ENCODE measurements around the gene RPL3.

The RPL3 gene

DNA sequence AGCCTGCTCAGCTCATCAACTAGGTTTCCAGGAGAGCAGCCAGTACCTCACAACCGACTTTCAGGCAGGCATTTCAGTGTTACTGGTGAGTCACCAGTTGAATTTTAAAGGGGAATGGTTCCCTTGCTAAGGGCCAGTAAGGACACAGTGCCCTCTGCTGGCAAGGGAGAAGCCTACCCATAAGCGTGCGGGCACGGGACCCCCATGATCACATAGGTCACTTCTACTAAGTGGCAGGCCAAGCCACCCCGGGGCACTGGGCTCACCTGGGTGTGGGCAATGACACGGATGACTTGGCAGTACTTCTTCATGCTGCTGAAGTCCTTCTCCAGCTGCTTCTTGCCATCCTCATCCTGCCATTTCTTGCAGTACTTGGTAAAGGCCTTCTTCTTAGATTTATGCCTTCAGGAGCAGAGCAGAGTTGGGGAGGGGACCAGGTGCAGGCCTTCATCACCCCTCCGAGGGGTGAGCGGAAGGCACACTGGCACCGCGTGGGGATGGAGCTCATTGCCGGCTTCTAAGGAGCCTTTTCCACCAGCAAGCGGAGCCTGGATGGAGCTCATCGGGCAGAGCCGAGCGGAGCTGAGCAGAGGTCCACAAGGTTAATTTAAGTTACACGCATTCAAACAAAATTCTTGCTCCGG is 2.9 kb downstream of the RPL3 start:
- FAIRE-seq: no peak

DNA sequence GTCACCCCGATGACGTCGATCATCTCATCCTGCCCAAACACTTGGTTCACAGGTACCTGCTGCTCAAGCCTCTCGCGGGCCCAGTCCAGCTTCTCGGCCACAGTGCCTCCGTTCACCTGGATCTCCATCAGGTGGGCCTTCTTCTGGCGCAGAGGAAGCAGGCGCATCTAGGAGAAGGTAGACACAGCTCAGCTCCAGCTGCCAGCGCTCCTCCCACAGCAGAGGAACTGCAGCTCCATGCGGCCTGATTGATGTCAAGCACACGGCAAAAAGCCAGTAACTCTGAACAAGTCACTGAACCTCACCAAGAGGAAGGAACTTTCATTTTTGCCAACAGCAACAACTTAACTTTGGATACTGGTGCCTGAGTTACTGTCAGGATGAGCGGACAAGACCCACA is 4.0 kb downstream of the RPL3 start:
- no peak for FAIRE-seq

DNA sequence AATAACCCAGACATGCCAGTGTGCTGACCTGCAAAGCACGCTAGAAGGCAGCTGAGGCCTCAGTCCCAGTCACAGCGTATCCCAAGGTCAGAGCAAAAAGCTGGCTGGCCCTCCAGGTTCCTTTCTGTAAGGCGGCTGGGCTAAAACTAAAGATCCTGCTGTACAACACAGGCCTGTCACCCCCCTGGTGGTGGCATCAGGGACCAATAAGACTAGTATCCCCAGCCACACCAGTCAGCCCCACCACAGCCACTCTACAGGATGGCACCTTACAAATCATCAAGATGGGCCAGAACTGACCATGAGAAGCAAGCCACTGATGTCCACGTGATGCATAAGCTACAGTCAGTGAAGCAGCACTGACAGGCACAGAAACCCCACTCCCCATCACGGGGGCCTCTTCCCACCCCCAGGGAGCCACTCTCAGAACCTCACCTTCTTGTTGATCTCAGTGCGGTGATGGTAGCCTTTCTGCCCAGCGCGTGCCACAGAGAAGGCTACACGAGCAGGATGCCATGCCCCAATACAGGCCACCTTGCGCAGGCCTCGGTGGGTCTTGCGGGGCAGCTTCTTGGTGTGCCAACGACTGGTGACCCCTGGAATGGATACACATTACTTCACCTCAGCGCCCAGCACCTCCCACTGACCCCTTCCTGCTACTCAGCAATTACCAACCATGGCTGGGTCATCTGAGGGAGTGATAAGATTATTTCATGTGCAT is 5.0 kb downstream of the RPL3 start:
- FAIRE-seq: no peak

DNA sequence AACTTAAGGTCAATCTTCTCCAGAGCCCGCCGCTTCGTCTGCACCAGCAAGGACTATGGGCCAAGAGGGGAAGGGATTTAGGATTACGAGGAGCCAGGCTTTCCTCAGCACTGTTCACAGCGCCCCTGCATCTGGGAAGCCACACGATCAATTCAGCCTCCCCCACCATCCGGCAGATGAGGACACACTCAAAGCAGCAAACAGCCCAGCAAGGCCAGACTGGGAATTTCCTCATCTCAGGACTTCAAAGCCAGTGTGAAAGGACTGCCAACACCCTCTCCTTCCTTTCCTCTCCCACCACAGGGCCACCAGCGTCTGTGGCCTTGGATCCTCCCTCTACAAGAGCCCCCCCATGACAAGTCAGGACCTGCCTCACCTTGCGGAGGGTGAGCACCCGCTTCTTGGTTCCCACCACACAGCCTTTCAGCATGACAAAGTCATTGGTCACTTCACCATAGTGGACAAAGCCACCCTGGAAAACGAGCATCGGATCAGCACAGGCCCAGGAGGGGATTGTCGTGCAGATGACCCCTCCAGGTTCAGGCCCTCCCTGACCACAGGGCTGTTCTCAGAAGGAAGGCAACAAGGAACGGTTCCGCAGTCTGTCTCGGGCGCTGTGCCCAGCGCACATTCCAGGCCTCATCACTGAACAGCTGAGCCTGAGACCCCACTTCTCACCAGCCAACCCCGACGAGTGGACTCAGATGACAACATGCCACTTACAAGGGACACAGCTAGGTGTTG is 6.0 kb downstream of the RPL3 start:
- peak; percentile 36 for FAIRE-seq

DNA sequence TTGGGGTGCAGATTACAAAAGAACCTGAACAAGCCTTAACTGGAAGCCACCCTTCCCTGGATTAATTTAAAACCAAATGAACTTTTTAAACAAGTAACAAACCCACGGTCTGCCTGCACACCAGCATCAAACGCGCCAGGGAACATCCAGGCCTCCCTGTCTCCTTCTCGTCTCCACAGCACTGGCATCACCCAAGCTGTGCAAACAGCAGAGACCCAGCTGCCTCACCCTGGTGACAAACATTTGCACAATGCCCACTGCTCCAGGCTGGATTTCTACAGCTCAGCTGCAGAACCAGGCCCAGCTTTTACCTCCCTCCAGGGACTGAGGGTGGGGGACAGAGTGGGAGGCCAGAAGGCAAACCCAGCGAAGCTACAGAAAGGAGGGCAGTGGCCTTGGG is 7.0 kb downstream of the RPL3 start:
- FAIRE-seq: peak; percentile 74

DNA sequence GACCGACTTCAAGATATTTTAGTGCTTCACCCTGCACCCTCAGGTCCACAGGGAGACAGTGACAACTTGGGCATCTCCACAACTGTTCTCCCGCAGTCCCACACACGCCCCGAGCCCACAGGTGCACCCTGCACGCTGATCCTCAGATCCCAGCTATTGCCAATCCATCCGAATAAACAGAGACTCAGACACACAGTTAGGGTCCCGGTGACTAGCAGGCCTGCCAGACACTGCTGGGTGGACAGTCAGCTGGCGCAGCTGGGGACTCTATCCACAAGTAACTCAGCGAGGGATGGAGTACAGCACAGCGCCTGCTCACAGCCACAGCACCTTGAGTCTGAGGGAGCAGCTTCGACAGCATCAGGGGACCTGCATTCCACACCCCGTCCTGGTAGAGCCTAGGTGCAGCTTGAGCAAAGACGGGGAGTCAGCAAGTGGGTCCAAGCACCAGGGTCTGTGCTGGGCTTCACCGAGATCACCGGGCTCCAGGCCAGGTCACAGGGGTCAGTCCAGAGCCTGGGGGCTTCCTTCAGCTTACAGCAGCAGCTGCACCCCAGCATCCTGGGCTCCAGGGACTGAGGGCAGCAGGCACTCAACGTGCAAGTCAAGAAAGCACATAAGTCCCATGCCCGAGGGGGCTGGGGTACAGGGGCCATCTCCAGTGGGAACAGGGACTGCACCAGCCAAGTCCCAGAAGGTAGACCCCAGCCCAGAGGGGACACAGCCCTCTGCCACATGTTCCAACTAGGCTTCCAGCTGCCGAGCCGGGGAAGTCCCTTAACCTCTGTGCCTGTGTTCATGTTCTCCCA is 7.6 kb downstream of the RPL3 start:
- no peak for FAIRE-seq

DNA sequence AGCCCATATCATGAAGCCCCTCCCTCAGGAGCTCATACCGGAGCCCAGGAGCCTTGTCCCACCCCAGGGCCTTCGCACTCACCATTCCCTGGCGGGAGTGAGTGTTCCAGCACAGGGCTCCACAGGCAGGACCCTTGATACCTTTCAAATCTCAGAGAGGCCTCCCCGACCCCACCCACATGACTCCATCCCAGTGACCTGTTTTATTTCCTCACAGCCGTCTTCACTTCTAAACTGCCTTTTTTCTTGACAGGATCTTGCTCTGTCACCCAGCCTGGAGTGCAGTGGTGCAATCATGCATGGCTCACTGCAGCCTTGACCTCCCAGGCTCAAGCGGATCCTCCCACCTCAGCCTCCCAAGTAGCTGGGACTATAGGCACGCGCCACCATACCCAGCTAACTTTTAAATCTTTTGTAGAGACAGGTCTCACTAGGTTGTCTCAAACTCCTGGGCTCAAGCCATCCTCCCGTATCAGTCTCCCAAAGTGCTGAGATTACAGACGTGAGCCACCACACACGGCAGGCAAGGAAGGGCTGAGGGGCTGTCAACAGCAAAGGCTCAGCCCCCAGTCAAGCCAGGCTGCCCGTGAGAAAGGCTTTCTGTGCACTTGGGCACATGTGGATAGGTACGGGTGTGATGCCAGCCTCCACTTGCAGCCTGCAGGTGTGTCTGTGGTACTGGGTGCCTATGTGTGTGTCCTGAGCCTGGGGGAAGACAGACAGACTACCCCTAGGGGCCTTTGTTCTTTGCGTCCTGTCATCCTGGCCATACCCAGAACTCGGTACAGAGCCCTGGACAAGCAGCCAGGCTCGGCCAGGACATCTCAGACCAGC is 9.3 kb downstream of the RPL3 start:
- peak; percentile 28 for FAIRE-seq

DNA sequence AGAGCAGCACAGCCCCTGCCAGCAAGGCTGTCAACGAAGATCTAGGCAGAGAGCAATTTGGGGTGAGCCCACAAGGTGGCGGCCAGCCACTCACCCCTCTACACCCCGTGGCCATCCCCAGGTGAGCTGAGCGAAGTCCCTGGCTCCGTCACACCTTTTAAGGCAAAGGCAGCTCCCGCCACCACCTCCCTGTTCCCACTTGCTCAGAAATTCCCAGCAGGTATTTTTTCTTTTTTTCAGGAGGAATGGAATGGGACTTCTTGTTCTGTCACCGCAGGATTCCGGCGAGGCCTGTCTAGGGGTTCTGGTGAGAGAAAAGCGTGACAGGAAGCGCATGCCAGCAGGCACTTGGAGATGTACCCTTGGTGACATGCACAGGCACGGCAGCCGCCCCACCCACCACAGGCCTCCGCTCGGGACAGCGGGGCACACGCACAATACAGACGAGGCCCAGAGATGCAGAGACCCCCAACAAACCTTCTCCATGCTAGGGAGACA is 10.0 kb downstream of the RPL3 start:
- no peak for FAIRE-seq

DNA sequence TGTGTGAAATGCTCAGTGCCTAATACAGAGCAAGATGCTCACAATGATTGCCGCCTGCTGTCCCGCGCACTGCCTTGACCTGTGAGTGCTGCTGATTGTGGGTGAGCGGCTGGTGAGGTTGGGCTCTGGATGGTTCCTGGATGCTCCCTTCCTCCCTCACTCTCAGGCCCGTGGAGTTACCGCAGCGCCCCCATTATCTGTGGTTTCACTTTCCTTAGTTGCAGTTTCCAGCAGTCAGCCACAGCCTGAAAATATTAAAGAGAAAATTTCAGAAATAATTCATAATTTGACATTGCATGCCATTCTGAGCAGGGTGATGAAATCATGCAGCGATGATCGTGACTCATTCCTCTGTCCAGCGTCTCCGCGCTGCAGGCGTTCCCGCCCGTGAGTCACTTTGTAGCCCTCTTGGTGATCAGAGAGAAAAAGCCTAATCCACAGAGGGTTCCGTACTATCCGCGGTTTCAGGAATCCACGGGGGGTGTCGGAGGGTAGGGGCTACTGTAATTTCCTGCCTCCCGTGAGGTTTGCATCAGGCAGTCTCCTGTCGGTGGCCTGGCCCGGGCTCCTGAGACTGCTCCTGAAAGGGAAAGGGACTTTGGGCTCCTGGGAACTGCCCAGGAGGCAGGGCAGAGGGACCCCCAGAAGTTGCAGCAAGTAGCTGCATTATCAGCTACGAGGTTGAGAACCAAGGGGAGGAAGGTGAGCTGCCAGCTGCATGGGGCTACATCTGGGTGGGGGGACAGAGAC is 10.6 kb downstream of the RPL3 start:
- peak; percentile 46 for FAIRE-seq

DNA sequence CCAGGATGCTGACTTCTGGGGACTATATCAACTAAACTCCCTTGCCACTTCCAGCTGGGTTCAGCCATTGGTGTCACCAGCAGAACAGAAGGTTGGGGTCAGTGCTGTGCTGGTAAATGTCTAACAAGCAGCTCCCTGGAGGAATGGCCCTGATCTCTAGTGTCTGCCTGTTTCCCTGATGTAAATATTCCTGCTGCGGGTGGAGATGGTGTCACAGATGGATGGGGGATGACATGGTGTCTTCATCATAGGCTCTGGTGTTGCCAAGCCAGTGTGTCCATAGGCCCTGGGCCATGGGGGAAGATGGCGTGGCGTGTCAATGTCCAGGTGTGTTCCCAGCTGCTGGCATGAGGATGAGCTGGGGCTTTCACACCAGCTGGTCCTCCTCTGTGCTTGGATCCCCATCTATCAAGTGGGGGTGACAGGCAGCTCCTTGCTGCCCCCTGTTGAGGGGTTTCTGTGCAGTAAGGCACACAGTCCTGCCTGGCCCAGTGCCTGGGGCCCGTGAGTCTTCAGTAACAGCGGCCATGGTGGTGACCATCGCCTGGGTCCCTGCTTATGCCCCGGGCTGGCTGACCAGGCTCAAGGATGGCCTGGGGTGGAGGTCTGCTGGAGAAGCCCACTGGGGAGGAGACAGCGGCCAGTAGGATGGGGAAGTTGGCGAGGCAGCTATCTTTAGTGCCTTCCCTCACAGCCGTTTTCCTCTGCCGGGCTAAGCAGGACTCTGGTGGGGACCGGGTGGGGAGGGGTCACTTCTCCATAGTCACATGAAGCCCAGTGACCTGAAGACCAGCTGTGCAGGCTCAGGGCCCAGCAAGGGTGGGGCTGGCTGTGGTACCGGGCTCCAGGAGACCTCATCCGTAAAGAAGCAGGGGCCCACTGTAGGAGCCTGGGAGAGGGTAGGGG is 12.7 kb downstream of the RPL3 start:
- FAIRE-seq: no peak

DNA sequence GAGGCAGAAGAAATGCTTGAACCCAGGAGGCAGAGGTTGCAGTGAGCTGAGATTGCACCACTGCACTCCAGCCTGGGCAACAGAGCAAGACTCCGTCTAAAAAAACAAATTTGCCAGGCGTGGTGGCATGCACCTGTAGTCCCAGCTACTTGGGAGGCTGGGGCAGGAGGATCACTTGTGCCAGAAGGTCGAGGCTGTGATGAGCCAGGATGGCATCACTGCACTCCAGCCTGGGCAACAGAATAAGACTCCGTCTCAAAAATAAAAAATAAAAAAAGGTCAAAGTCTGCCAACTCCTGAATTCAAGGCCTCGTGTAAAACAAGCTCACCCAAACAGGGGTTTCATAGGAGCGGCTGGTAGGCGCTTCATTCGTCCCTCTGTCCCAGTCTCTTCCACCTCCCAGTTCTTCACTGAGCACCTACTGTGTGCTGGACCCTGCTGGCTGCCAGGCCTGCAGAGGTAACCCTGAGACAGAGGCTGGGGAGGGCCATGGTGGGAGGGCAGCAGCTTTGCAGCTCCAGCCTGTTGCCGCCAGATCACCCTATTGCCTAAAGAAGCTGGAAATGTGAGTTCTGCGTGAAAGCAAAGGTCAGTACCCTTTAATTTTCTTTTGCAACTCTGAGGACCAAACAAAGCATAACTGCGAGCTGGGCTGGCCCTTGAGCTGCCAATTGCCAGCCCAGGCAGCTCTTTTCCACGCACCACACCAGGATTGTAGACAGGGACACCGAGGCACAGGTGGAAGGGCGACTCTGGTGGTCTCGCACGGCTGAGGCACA is 15.3 kb downstream of the RPL3 start:
- FAIRE-seq: no peak

DNA sequence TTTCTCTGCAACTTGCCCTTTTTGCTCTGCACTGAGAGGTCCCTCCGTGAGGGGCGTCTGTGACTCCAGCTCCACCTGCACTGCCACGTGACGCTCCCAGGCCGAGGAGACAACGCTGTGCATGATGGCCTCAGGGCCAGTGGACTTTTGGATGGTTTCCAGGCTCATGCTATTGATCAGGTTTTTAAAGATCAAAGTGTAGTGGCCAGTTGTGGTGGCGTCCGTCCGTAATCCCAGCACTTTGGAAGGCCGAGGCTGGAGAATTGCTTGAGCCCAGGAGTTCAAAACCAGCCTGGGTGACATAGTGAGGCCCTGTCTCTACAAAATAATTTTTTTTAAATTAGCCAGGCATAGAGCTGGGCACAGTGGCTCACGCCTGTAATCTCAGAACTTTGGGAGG is 16.1 kb downstream of the RPL3 start:
- FAIRE-seq: no peak

DNA sequence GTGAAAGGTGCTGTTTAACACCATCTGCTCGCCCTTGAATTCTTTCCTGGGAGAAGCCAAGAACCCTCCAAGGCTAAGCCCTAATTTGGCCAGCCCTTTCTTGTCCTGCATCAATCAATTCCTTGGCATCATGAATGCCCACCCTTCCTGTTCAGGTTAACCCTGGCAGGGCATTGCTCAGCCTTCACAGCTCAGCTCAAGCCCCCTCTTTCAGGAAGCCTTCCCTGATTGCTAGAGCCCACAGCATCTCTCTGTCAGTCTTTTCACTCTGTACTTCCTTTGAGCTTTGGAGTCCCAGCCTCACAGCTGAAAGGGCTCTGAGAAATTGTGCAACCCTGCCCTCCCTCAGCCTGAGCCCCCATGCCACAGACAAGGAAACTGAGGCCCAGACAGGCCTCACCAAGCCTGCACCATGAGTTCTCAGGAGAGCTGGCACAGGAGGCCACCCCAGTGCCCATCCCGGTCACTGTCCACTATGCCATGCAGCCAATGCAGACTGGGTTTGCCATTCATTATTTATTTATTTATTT is 16.9 kb downstream of the RPL3 start:
- FAIRE-seq: no peak

DNA sequence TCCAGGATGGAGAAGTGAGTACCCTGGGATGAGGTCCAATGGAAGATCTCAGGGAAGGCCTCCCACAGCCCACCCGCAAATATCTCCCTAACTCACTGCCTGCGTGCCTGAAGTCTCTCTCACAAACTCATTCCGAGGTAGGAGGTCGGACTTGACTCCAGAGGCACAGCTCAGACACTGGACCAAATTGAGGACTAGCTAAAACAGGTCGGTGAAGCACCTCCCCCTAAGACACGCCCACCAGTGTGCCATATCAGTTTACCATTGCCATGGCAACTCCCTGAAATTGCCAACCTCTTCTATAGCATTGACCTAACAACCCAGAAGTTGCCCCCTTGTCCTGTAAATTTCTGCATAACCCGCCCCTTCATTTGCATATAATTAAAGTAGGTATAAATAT is 17.5 kb downstream of the RPL3 start:
- peak; percentile 23 for FAIRE-seq

DNA sequence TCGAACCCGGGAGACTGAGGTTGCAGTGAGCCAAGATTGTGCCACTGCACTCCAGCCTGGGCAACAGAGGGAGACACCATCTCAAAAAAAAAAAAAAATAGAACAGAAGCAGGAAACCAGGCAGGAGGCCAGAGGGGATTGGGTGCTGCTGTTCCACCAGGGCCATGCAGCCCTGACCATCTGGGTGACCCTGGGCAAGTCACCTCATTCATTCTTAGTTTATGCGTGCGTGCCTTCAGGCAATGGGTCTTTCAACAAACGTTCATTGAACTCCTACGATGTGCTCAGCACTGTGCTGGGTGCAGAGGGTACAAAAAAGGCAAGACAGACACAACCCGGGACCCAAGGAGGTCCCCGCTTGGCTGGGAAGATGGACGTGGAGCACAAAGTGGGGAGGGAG is 18.3 kb downstream of the RPL3 start:
- FAIRE-seq: no peak

DNA sequence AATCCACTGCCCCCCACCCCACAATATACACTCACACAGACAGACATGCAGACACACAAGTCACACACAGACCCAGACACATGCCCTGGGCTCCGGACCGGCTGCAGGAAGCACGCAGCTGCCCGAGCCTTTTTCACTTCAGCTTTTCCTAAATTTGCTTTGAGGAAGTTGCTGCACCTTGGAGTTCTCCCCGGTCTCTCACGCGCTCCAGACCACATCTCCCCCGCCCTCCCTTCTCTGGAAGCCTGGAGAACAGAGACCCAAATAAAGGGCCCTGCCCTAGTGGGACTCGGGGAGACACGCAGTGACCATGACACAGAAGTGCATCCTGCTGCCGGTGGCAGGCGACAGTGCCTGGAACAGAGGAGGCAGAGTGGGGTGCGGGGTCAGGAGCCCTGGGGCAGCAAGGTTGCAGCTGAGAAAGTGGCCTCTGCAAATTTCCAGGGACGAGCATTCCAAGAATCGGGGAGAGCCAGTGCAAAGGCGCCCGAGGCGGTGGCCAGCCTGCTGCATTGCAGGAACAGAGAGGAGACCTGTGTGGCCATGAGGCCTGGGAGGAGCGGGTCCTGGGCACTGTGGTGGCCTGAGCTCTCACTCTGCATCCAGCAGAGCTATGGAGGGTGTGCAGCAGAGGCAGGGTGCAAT is 19.1 kb downstream of the RPL3 start:
- no peak for FAIRE-seq

DNA sequence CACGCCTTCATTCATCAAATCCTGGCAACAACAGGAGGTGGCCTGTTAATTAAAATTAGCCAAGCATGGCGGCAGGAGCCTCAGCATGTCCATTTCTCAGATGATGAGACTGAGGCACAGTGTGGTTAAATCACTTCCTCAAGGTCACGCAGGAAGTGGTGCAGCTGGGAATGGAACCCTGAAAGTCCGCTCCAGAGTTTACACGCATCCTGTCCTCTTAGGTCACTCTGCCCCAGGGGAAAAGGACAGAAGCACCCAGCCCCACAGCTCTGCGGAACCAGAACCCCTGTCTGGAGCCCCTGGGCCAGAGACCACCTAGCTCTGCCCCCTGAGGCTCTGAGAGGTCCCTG is 19.6 kb downstream of the RPL3 start:
- no peak for FAIRE-seq

DNA sequence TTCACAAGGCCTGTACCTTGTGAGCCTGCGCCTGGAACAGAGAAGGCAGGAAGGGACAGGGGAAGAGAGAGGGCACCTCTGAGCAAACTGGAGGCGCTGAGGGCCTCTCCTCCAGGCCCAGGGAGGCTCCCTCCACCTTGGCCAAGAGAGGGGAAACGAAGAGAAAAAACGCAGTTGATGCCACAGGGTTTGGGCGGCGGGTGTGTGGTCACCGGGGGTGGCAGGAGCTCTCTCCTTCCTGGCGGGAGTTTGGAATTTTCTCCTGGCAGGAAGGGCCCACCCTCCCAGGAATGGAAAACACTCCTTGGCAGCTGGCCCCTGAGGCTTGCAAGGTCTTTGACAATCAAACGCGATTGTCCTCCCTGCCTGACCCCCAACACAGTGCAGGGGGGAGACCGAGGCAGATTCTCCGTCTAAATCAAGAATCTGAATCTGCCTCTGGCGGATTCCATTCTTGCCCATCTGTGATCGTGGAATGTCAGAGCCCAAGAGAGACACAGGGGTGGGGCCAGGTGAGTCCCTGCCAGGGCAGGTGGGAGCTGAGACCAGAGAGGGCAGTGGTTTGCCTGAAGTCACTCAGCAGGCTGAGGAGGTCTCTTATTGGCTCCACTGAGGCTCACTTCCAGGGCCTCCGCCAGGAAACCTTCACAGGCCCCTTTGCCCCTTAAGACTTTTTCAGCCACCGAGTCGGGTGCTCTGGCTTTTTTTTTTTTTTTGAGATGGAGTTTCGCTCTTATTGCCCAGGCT is 21.0 kb downstream of the RPL3 start:
- no peak for FAIRE-seq
